Activated CD8-positive, alpha-beta T cell treated with anti-CD3 and anti-CD28 coated beads for 36 hours (primary cell): Measurements from ENCODE around the gene PALLD. TPM values are rescaled to one million over a fixed set of nuclear protein-coding genes. Genes with fewer than 3 reads are reported as not detected.

Source experiments
- ATAC-seq: fragments of 200-7000 bp; cut with Tn5 transposase; one replicate; pipeline ENCODE4 v1.10.0; 2021; ENCODE audit warnings: mild to moderate bottlenecking, moderate library complexity
- CTCF ChIA-PET: fragments of 350-600 bp; sonication (Branson Sonifier 250); formaldehyde crosslinking; loops from one replicate; lab custom pipeline; 2021; ENCODE audit warnings: antibody characterized with exemption; lab: Charles Lee
- POLR2A ChIA-PET: fragments of 350-600 bp; sonication (Branson Sonifier 250); formaldehyde crosslinking; loops from one replicate; lab custom pipeline; 2021; ENCODE audit warnings: antibody characterized with exemption; lab: Charles Lee
- DNase-seq: peaks from one replicate; pipeline ENCODE4 v3.0.0-alpha.2; 2020
- H3K27ac Mint-ChIP-seq: one replicate; pipeline ENCODE4 v1.8.0; 2021; ENCODE audit warnings: mild to moderate bottlenecking, mixed read lengths
- H3K27me3 Mint-ChIP-seq: one replicate; pipeline ENCODE4 v1.8.0; 2021; ENCODE audit warnings: mixed read lengths
- H3K36me3 Mint-ChIP-seq: one replicate; pipeline ENCODE4 v1.8.0; 2021; ENCODE audit warnings: low read depth, mixed read lengths
- H3K4me1 Mint-ChIP-seq: one replicate; pipeline ENCODE4 v1.8.0; 2021; ENCODE audit warnings: low read depth, mixed read lengths
- H3K4me3 Mint-ChIP-seq: one replicate; pipeline ENCODE4 v1.8.0; 2021; ENCODE audit warnings: mild to moderate bottlenecking, moderate library complexity, mixed read lengths
- H3K9me3 Mint-ChIP-seq: one replicate; pipeline ENCODE4 v1.8.0; 2021; ENCODE audit warnings: mixed read lengths
- intact Hi-C: fragments of 100-400 bp; cut with micrococcal nuclease; formaldehyde crosslinking; loops from one replicate; pipeline ENCODE4 v1.10.0; 2022
- total RNA-seq, 2 experiments: library from RNA; stranded (reverse); gene quantifications; one replicate each; pipeline ENCODE4 v1.2.3, GENCODE V29; 2021
- TF ChIP-seq, protein P1 (sequence below): fragments of 200-600 bp; IDR thresholded peaks from one replicate; pipeline ENCODE4 v1.8.0; 2022; ENCODE audit warnings: antibody characterized with exemption, mild to moderate bottlenecking

Gene PALLD
- total RNA-seq, 2 experiments from 2014 or later, result 0.41 to 0.60 TPM

DNA sequence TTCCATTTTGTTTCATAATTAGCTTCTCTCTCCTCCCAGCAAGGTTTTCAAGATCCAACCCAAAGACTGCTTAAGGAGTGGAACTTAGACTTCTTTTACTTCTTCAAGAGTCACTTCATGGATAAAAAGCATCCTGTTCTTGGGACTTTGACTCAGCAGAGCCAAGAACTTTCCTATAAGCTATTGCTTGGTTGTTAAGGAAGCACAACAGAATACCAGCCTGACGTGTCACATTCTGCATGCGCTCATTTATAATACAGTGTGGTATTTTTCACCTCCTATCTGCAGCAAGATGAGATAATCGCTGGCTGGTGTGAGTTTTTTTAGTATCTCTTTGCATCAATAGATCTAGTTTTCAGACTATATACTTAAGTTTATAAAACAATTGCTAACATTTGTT lies 152.1 kb downstream of the PALLD start:
- POLR2A ChIA-PET, result no interaction called here
- TF ChIP-seq, protein P1, sequence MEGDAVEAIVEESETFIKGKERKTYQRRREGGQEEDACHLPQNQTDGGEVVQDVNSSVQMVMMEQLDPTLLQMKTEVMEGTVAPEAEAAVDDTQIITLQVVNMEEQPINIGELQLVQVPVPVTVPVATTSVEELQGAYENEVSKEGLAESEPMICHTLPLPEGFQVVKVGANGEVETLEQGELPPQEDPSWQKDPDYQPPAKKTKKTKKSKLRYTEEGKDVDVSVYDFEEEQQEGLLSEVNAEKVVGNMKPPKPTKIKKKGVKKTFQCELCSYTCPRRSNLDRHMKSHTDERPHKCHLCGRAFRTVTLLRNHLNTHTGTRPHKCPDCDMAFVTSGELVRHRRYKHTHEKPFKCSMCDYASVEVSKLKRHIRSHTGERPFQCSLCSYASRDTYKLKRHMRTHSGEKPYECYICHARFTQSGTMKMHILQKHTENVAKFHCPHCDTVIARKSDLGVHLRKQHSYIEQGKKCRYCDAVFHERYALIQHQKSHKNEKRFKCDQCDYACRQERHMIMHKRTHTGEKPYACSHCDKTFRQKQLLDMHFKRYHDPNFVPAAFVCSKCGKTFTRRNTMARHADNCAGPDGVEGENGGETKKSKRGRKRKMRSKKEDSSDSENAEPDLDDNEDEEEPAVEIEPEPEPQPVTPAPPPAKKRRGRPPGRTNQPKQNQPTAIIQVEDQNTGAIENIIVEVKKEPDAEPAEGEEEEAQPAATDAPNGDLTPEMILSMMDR, result no peak
- no peak for ATAC-seq
- Mint-ChIP-seq H3K27ac (no peak overlapping the region), H3K36me3 (no peaks in the 10 kb centered on the region), H3K4me3 (no peak overlapping the region), H3K9me3 (no peaks in the 10 kb centered on the region), H3K27me3 (peaks cover 13% of the 10 kb centered on the region), H3K4me1 (no peaks in the 10 kb centered on the region)
- no peak for DNase-seq
- CTCF ChIA-PET, result no interaction called here
- intact Hi-C loops, result no loop called here

DNA sequence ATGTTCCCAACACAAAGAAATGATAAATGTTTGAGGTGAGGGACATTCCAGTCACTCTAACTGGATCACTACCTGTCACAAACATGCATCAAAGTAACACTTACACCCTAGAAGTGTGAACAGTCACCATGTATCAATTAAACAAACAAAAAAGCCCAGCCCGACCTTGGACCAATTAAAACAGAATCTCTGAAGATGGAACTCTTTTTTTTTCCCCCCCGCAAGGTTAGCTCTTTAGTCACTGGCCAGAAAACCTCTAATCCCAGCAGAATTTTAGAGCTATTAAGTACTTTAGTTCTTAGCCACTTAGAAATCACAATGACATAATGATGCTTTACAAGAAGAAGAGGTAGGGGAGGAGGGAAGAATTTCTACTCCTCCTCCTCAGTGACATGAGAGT lies 154.5 kb downstream of the PALLD start:
- intact Hi-C loops, result no loop called here
- no peaks in the 10 kb centered on the region for H3K4me1 Mint-ChIP-seq
- TF ChIP-seq, protein P1, result no peak
- ATAC-seq, result no peak
- POLR2A ChIA-PET, result no interaction called here
- H3K36me3 Mint-ChIP-seq, result no peaks in the 10 kb centered on the region
- peaks cover 9% of the 10 kb centered on the region for H3K27me3 Mint-ChIP-seq
- H3K9me3 Mint-ChIP-seq, result no peaks in the 10 kb centered on the region
- H3K4me3 Mint-ChIP-seq, result no peak overlapping the region
- H3K27ac Mint-ChIP-seq, result no peak overlapping the region
- DNase-seq, result no peak
- CTCF ChIA-PET, result no interaction called here

DNA sequence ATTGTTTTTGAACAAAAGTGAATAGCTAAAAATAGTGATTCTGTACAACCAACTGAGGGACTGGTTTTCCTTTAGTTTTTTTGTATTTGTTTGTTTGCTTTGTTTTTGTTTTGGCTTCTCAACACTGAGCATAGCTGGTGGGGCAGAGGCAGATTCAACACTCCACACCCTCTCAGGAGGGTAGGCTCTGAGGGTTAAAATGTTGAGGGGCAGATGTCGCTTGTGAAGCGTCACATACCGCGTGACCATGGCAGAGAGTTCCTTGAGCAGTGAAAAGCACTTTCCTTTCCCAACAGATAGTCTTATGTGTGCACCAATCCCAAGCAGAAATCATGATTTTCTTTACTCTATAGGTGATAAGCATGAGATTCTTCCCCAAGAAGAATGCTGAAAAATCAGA lies 155.0 kb downstream of the PALLD start:
- ATAC-seq (no peak), DNase-seq (no peak)
- H3K27ac Mint-ChIP-seq, result no peak overlapping the region
- H3K9me3 Mint-ChIP-seq, result no peaks in the 10 kb centered on the region
- ChIA-PET POLR2A (no interaction called here), CTCF (no interaction called here)
- no peaks in the 10 kb centered on the region for H3K36me3 Mint-ChIP-seq
- H3K4me3 Mint-ChIP-seq, result no peak overlapping the region
- H3K4me1 Mint-ChIP-seq, result no peaks in the 10 kb centered on the region
- intact Hi-C loops, result no loop called here
- H3K27me3 Mint-ChIP-seq, result peaks cover 10% of the 10 kb centered on the region
- TF ChIP-seq, protein P1, result no peak

DNA sequence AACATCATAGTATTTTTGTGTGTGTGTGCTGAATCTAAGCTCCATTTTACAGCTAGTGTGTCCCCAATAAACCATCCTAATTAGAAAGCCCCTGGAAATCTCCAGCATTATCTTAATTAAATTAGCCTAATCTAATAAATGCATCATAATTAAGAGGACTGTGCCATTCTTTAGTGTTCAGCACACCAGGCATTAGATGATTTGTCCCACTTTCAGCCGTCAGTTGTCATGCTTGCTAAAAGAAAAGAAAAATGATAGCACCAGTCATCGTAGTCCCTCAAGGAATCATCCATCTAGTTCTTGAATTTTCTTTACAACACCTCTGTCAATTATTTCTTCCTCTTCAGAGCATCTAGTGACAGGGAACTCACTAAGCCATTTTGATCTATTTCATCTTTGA lies 155.9 kb downstream of the PALLD start:
- H3K4me1 Mint-ChIP-seq, result no peaks in the 10 kb centered on the region
- POLR2A ChIA-PET, result no interaction called here

DNA sequence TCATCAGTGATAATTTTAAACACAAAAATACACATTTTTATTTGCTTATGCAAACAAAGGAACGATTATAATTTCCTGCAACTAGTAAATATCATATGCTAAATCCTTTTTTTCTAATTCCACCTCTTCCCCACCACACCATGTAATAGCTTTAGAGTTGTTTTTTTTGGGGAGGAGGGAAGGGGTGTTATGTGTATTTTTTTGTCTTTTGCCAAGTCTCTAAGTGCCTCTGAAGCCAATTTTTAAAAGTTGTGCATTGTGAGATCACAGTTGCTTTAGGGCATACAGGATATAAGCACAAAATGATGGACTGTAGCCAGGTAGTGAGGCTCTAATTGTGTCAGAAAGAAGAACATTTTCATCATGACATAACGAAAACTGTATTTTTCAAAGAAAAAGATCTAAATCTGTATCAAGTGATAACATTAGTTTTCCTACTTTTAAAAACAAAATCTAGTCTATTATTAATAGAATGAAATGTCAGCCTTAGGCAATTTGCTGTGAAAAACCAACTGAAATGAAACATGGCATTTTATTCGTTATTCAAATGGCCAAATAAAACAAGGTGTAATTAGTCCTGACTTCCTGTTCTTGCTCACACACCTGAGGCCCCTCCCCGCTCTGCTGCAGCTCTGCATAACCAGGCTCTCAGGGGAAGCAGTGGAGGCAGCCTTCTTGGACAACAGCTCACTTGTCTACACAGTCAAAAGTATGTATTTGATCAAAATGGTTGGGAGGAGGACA lies 157.4 kb downstream of the PALLD start:
- intact Hi-C loops, result no loop called here
- DNase-seq (no peak), ATAC-seq (no peak)
- TF ChIP-seq, protein P1, result no peak
- H3K4me3 Mint-ChIP-seq, result no peak overlapping the region
- H3K27me3 Mint-ChIP-seq, result peaks cover 15% of the 10 kb centered on the region
- H3K27ac Mint-ChIP-seq, result no peak overlapping the region
- ChIA-PET POLR2A (no interaction called here), CTCF (no interaction called here)
- no peaks in the 10 kb centered on the region for H3K36me3 Mint-ChIP-seq
- no peaks in the 10 kb centered on the region for H3K4me1 Mint-ChIP-seq
- no peaks in the 10 kb centered on the region for H3K9me3 Mint-ChIP-seq

More for the DNA sequence above, 155.9 kb downstream of the PALLD start:
- CTCF ChIA-PET, result no interaction called here
- intact Hi-C loops, result no loop called here
- no peak overlapping the region for H3K4me3 Mint-ChIP-seq
- H3K9me3 Mint-ChIP-seq, result no peaks in the 10 kb centered on the region
- no peaks in the 10 kb centered on the region for H3K36me3 Mint-ChIP-seq
- H3K27me3 Mint-ChIP-seq, result peaks cover 15% of the 10 kb centered on the region
- DNase-seq (no peak), ATAC-seq (no peak)
- TF ChIP-seq, protein P1, result no peak
- no peak overlapping the region for H3K27ac Mint-ChIP-seq
